Measurements from ENCODE around the gene NCR2. TPM values are rescaled to one million over a fixed set of nuclear protein-coding genes. Genes with fewer than 3 reads are reported as not detected.

Gene NCR2
- total and polyA plus RNA-seq, 2 of the 13 experiments (the other 11 are each of a cell fraction or from before 2014, with no cell fraction given): not detected

DNA sequence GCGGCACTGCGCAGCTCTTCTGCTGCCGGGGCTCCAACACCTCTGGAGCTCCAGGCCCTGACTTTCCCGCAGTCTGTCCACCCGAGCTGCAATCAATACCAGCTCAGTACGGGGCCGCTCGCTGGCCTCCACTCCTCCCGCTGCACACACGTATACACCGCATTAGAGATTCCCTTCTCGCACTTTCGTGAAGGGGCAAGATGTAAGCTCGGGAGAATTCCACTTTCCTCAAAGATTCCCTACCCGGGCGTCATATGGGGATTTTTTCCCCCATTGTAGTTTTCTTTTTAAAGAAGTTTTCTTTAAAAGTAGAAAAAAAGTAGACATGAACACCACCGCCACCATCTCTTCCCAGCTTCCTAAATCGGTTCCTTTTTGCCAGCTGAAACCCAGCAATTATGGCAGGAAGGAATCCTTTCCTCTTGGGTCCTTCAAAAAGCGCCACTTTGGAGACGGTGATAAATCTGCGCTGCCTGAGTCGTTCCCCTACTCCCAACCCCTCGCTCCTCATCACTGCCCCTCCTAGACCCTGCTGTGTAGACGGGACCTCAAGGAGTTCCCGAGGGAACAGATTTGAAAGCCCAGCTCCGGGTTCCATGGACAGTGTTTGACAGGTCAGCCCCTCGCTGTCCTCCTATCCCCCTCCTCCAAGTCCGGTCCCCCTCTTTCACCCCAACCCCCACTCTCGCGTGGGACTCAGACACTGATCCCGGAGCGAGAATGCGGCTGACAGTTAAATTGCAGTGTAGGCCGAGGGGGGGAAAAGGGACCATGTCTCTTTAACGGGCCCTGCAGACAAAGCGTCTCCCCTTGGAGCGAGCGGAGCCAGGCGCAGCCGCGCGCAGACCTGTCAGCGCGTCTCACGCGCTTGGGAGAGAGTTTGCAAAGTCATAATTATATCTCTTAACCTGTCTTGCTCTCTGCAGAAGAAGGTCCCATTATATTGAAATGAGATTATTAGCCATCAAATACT, 39.5 kb downstream of the NCR2 start (continued):
- TF ChIP-seq FUBP1 (CRISPR knock-in tag; IDR thresholded peaks at IDR 0.05; ENCODE audit: borderline replicate concordance) (no peak), ZNF567 (CRISPR knock-in tag; IDR thresholded peaks at IDR 0.05; ENCODE audit: borderline replicate concordance) (no peak)

DNA sequence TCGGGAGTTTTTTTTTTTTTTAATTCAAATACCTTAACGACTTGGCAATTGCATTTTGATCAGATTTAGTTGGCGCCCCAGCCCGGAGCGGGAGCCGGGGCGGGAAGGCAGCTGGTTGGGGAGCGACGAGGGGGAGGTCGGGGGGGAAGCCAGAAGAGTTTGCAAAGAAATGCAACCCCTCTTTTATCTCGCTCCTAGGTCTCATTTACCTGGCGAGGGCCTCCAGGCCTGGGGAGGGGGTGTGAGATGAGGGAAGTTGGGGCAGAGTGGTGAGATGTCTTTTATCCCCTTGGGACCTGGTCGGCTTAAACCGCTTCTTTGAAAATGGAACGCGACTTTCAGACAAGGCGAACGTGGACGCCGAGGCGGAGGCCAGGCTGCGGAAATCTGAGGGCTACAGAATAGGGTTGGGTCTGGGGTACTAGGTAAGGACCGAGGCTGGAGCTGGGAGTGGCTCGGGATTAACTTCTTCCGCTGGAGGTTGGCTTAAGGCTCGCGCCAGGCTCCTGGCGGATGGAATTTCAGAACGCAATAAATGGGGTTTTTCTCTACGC, 40.3 kb downstream of the NCR2 start:
- no peaks in the 10 kb centered on the region for H3K79me2 ChIP-seq (ENCODE audit: insufficient read depth, low read length)
- in situ Hi-C loops (cut with HindIII; ENCODE audit: extremely low pct_ligation_motif_present, low pct_unique_long_range_greater_than_20kb): no loop called here
- H2AFZ ChIP-seq (ENCODE audit: low read length): no peak overlapping the region
- H3K36me3 ChIP-seq (replicated peaks in 1 of 2; ENCODE audit: control insufficient read depth in 1 of 2, insufficient read depth in 2 of 2, low read length in 2 of 2): no peaks in the 10 kb centered on the region
- 75% methylated on average over 30 of the region's 30 CpGs for WGBS (ENCODE audit: low lambda C conversion rate)
- no peaks in the 10 kb centered on the region for H4K20me1 ChIP-seq (ENCODE audit: insufficient read depth, low read length)
- no peak overlapping the region for H3K27ac ChIP-seq (ENCODE audit: extremely low read length, insufficient read depth, low read length)
- no peak overlapping the region for H3K4me3 ChIP-seq (replicated peaks in 1 of 3; ENCODE audit: insufficient read depth in 1 of 3, low read depth in 2 of 3, low read length in 3 of 3)
- no peak for DNase-seq (ENCODE audit: low spot score)
- intact Hi-C loops (cut with micrococcal nuclease; ENCODE audit: unreplicated experiment): no loop called here
- no peak overlapping the region for H3K4me2 ChIP-seq (ENCODE audit: low read depth, low read length)
- FAIRE-seq: no peak
- no peaks in the 10 kb centered on the region for H3K9me3 ChIP-seq (ENCODE audit: low read length)
- ATAC-seq: no peak
- H3K27me3 ChIP-seq (ENCODE audit: control insufficient read depth in 1 of 2, insufficient read depth in 2 of 2, low read length in 2 of 2): peaks cover 1 to 51% of the 10 kb centered on the region in 2 experiments; a peak in 3 of 5 replicates
- H3K9ac ChIP-seq (ENCODE audit: insufficient read depth, low read depth, low read length): no peak overlapping the region
- H3K4me1 ChIP-seq (ENCODE audit: insufficient read depth, low read length): peaks cover 14% of the 10 kb centered on the region
- BruUV-seq (replicated peaks): no TSS peak
- POLR2A ChIA-PET: no interaction called here
- CTCF ChIA-PET (ENCODE audit: low intra/inter-chr PET ratio, low total read pairs): no interaction called here
- TF ChIP-seq ZNF704 (CRISPR knock-in tag; IDR thresholded peaks at IDR 0.05; ENCODE audit: borderline replicate concordance): no peak
- TF ChIP-seq ATF7-NPFF (CRISPR knock-in tag; IDR thresholded peaks at IDR 0.05; ENCODE audit: low read depth): no peak
- TF ChIP-seq, protein P1, sequence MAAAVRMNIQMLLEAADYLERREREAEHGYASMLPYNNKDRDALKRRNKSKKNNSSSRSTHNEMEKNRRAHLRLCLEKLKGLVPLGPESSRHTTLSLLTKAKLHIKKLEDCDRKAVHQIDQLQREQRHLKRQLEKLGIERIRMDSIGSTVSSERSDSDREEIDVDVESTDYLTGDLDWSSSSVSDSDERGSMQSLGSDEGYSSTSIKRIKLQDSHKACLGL (CRISPR knock-in tag; IDR thresholded peaks at IDR 0.05): no peak
- no peak for TF ChIP-seq SCMH1 (CRISPR knock-in tag; IDR thresholded peaks at IDR 0.05; ENCODE audit: borderline replicate concordance)
- TF ChIP-seq, protein P2, sequence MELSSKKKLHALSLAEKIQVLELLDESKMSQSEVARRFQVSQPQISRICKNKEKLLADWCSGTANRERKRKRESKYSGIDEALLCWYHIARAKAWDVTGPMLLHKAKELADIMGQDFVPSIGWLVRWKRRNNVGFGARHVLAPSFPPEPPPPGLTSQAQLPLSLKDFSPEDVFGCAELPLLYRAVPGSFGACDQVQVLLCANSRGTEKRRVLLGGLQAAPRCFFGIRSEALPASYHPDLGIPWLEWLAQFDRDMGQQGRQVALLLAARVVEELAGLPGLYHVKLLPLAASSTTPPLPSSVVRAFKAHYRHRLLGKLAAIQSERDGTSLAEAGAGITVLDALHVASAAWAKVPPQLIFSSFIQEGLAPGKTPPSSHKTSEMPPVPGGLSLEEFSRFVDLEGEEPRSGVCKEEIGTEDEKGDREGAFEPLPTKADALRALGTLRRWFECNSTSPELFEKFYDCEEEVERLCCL (CRISPR knock-in tag; IDR thresholded peaks at IDR 0.05; ENCODE audit: borderline replicate concordance): no peak
- no peak for TF ChIP-seq JUNB (CRISPR knock-in tag; IDR thresholded peaks at IDR 0.05; ENCODE audit: borderline replicate concordance)

Data from HepG2 (cell line).